ENCODE data around the gene INAFM1.
A peak's percentile ranks its signal among the peaks of the same experiment; 100 is the strongest.
"Not testable (repeated sequence)": the region's sequence is repeated elsewhere in the genome, so short reads cannot be mapped to it uniquely, and the experiment has no call there.

Gene INAFM1

DNA sequence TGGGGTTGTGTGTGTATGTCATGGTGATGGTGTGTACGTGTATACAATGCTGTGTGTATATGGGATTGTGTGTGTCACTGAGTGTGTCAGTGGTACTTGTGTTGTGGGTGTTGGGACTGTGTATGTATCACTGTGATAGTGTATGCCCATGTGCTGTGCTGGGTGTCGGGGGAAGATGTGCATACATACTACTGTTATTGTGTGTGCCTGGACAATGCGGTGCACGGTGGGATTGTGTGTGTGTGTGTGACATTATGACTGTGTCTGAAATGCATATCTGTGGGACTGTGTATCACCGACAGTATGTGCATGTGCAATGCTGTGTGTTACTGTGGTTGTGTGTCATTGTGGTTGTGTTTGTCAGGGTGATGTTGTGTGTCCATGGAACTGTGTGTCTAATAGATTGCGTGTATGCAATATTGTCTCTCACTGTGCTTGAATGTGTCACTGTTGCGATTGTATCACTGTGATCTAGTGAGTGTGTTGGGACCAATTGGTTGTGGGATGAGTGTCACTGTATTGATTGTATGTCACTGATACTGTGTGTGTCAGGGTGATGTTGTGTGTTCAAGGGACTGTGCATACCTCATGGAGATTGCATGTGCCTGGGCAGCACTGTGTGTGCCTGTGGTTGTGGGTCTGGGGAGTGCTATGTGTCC is 32.6 kb upstream of the INAFM1 start:
- DNase-seq: no peak

DNA sequence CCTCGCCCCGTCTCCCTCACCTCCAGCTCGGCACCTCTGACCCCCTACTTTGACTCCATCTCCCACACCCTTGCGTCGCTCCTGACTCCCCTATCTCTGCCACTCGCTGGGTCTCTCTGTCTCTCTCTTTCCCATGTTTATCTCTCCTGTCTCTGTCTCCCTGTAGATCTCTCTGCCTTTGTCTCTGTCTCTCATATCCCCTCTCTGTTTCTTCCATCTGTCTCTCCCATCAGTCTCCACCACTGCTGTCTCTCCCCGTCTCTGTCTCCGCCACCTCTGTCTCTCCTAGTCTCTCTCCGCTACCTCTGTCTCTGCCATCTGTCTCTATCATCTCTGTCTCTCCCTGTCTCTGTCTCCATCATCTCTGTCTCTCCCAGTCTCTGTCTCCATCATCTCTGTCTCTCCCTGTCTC is 31.3 kb upstream of the INAFM1 start:
- DNase-seq: no peak

DNA sequence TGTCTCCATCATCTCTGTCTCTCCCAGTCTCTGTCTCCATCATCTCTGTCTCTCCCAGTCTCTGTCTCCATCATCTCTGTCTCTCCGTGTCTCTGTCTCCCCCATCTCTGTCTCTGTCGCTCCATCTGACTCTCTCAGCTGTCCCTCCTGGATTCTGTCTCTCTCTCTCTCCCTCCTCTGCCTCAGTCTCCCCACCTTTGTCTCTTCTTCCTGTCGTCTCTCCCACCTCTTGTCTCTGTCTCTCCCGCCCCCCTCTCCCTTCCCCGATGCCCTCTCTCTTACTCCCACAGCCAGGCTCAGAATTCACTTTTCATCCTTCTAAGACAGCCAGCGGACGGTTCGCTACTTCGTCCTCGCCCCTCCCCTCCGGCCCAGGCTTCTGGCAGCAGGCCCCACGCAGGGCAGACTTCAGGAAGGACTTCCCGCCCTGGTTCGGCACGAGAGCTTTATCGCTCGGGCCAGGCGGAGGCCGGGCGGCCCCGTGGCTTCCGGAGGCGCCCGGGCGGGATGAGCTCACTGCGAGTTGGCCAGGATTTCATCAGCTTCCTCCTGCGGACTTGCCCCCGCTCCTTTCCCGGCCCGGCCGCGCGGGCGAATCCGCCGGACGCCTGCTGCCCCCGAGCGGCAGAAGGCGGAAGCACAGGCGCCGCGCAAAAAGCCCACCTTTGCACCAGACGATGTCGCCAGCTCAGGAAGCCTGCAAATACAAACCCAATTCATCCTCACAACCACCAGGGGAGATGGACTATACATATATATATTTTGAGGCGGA is 30.7 kb upstream of the INAFM1 start:
- DNase-seq: peak; percentile 76

DNA sequence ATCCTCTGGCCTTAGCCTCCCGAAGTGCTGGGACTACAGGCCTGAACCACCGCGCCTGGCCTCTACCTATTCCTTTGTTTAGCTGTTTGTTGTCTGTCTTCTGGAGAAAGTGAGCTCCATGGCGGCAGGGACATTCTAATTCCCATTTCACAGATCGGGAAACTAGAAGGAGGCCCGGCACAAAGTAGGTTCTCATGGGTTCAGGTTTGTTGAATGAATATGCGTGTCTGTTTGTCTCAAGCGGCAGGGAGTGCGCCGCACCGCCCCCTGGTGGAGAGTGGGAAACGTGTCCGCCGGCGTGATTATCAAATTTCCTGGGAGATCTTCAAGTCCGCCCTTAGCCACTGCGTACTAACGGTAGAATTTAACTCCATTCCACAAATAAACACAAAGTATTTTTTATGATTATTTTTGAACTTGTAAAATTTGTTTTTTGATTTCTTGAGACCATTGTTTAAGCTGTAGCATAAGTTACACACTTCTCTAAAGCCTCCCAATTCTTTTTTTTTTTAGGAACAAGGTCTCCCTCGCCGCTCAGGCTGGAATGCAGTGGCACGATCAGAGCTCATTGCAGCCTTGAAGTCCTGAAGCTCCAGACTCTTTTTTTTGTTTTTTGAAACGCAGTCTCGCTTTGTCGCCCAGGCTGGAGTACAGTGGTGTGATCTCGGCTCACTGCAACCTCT is 27.2 kb upstream of the INAFM1 start:
- no peak for DNase-seq

DNA sequence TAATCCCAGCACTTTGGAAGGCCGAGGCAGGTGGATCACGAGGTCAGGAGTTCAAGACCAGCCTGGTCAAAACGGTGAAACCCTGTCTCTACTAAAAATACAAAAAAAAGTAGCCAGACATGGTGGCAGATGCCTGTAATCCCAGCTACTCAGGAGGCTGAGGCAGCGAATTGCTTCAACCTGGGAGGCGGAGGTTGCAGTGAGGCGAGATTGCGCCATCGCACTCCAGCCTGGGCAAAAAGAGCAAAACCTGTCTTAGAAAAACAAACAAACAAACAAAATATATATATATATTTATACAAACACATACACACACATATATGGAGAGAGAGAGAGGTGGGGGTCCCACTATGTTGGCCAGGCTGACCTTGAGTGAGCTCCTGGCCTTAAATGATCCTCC is 21.7 kb upstream of the INAFM1 start:
- DNase-seq: not testable (repeated sequence)

DNA sequence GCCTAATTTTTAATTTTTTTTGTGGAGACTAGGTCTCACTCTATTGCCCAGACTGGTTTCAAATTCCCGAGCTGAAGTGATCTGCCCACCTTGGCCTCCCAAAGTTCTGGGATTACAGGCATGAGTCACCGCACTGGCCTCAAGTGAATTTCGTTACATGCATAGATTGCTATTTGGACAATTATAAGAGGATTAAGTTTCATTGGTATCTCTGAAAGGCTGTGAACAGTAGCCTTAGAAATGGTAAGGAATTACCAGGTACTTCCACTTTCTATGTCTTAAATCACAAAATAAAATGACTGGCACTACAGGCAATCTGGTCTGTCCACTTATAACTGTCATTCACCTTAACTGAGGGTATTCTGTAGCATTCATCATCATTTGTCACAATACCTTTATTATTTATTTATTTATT is 21.2 kb upstream of the INAFM1 start:
- no peak for DNase-seq

DNA sequence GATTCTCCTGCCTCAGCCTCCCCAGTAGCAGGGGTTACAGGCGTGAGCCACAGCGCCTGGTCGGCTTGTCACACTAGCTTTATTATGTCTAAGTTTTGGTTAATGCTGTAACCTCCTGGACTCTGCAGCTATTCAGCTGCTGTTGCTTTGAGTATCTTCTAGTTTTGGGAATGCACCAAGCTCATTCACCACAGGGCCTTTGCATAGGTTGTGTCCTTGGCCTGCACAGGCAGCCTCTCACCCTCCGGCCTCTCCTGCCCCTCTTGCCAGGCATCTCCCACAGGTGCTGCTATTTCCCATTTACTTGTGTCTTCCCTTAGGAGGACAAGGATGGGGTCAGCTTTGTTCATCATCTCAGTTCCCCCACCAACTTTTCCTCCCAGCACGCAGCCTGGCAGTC is 20.7 kb upstream of the INAFM1 start:
- DNase-seq: no peak

DNA sequence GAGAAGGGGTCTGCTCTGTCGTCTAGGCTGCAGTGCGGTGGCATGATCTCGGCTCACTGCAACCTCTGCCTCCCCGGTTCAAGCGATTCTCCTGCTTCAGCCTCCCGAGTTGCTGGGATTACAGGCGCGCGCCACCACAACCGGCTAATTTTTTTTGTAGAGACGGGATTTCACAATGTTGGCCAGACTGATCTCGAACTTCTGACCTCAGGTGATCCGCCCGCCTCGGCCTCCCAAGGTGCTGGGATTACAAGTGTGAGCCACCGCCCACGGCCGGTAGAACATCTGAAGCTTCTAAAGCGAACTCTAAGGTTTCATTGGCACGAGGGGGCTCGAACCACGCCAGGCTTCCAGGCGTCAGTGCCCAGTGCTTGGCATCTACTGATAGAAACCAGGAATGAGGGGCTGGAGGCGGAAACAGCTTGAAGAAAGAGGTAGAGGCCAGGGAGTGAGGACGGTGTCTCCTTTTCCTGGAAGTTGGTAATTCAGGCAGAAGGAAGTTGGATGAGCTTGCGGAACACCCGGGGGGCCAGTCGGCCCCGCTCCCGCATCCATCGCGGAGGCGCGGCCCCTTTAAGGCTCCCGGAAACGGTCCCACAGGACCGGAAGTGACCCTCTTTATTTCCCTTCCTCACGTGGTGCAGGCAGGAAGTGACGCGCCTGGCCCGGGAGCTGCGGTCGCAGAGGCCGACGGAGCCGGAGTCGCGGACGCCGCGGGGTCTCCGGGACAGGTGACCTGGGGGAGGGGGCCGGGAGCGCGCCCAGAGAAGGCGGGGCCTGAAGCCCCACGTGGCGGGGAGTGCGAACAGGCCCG is 18.6 kb upstream of the INAFM1 start, which contains the start of gene CCDC9:
Gene CCDC9 (plus strand): TSS at position 647 of the 814 bp plus-strand sequence. CDS start 1,876 bp downstream, outside the sequence.
- DNase-seq: peak; percentile 95

DNA sequence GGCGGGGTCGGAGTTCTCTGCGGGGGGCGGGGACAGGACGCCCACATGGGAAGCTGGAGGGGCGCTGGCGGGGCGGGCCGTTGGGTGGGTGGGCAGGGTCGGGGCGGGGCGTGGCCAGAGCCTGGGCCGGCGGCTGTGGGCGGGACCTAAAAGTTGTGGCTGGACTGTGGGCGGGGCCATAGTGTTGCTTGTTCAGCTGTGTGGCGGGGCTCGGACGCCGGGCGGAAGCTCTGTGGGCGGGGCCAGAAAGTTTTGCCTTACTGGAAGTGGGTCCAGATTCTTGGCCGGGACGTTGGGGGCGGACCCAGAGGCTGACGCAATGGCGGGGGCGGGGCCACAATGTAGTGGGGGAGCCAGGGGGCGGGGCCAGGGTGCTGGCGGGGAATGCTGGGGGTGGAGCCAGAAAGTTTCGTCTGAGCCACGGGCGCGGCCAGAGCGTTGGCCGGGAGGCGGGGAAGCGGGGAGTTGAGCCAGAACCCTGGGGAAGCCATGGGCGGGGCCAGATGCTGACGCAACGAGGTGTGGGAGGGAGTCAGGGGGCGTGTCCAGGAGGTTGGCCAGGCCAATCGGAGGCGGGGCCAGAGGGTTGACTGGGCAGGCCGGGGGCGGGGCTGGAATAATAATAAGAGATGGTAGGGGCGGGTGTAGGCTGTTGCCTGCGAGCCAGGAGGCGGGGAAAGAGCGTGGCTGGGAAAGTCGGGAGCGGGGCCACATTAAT is 17.8 kb upstream of the INAFM1 start:
- peak; percentile 95 for DNase-seq

DNA sequence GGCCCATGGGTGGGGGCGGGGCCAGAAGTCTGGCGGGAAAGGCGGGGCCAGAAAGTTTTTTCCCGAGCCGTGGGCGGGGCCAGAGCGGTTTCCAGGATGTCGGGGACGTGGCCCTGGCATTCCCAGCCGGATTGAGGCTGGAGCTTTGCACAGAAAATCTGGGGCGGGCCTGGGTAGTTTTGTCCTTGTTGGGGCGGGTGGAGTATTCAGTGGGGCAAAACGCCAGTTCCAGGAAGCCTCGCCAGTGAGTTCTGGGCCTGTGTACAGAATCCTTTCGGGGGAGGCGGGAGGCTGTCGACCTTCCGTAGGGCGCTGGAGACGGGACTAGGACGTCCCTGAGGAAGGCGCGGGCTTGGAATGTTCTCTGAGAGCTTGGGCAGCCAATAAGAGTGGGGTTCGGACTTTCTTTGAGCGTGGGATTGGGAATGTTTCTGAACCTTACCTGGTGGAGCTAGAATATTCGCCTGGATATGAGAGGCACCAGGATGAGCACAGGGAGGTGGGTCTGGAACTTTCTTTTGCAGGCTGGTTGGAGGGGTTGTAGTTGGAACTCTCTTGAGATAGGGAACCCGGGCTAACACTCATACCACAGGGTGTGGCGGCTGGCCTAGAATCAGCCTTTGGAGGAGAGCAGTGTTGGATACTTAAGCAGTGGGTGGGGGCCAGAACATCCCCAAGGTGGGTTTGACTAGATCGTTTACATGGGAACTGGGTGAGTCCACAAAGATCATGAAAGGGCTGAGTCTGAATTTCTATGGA is 17.1 kb upstream of the INAFM1 start:
- no peak for DNase-seq

DNA sequence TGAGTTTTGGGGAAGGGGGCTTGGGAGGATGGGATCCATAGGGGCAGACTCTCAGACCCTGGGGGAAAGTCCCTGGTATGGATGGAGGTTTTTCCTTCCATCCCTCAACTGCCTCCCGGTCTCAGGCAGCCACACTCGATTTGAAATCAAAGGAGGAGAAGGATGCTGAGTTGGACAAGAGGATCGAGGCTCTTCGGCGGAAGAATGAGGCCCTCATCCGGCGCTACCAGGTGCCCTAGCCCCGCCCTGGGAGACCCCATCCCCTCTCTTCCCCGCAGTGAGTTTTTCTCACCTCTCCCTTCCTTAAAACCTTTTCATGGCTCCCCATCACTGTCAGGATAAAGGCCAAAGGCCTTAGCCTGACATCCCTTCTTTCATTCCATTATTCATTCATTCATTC is 16.3 kb upstream of the INAFM1 start:
- no peak for DNase-seq

DNA sequence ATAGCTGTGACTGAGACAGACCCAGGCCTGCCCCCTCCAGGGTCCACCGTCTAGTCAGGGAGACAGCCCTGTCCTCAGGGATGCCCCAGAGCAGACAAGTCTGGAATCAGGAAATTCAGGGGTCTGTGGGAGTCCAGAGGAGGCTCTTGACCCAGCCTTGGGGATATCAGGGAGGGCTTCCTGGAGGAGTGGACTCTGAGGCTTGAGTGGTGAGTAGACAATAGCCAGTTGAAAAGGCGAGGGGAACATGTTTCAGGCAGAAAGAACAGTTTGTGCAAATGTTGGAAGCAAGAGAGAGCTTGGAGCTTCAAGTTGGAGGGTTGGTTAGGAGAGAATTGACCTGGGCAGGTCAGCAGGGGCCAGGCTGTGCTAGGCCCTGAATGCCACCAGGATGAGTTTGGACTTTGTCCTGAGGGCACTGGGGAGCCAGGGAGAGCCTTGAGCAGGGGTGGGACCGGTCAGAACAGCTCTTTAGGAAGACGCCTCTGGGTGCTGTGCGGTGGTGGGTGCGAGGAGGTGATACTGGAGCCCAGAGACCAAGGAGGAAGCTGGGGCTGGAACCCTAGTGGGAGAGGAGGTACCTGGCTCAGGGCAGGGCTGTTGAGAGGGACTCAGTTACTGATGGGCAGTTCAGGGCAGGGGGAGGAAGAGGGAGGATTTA is 15.7 kb upstream of the INAFM1 start:
- no peak for DNase-seq

DNA sequence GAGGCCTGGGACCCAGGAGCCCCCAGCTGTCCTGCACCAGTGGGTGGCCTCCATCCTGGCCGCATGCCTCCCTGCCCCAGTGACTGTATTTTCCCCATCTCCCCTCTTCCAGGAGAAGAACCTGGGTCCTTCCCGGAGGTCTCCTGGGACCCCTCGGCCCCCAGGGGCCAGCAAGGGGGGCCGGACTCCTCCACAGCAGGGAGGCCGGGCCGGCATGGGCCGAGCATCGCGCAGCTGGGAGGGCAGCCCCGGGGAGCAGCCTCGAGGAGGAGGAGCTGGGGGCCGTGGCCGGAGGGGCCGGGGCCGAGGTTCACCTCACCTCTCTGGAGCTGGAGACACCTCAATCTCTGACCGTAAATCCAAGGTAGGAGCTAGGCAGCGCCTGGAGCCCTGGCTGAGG is 14.2 kb upstream of the INAFM1 start:
- DNase-seq: no peak

DNA sequence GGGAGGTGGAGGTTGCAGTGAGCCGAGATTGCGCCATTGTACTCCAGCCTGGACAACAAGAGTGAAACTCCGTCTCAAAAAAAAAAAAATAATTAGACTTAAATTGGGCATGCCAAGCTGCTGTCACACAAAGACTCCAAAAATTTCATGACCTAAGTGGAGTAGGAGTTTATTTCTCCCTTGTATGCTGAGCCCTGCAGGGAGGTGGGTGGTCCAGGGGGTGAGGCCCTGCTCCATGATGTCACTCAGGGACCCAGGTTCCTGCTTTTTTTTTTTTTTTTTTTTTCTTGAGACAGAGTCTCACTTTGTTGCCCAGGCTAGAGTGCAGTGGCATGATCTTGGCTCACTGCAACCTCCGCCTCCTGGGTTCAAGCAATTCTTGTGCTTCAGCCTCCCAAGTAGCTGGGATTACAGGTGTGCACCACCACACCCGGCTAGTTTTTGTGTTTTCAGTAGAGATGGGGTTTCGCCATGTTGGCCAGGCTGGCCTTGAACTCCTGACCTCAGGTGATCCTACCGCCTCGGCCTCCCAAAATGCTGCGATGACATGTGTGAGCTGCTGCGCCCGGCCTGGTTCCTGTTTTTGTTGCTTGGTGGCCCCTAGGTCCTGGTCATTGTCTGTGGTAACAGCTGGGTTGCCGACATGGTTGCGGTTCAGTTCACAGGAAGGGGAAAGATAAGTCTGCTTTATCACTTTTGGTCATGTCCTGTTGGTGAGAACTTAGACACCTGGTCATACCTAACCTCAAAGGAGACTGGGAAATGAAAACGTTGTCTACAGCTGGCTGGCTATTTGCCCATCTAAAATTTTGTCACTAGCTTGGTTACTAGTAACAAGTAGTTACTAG is 12.5 kb upstream of the INAFM1 start:
- DNase-seq: not testable (repeated sequence)

DNA sequence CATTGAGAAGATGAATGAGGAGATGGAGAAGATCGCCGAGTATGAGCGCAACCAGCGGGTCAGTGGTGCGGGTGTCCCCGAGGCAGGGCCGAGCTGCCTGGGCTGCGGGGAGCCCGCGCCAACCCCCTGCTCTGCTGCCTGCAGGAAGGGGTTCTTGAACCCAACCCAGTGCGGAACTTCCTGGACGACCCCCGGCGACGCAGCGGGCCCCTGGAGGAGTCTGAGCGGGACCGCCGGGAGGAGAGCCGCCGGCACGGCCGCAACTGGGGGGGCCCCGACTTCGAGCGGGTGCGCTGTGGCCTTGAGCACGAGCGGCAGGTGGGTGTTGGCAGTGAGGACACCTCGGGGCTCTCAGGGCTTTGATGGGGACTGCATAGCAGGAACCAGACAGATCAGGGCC is 10.1 kb upstream of the INAFM1 start:
- DNase-seq: no peak

DNA sequence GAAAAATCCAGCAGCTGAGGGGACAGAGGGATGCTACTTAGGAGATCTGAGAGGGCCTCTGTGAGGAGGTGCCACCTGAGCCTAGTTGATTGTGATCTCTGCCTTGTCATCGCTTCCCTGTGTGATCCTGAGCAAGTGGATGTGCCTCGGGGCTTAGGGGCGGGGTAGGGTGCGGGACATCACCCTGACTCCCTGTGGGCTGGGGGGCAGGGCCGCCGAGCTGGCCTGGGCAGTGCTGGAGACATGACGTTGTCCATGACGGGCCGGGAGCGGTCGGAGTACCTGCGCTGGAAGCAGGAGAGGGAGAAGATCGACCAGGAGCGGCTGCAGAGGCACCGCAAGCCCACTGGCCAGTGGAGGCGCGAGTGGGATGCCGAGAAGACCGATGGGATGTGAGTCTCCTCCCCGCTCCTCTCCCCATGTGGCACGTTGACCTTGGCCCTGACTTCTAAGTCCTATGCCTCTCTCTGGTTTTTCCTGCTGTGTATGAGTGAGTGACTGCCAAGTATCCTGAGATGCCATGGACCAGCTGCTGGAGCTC is 8.2 kb upstream of the INAFM1 start:
- DNase-seq: no peak

DNA sequence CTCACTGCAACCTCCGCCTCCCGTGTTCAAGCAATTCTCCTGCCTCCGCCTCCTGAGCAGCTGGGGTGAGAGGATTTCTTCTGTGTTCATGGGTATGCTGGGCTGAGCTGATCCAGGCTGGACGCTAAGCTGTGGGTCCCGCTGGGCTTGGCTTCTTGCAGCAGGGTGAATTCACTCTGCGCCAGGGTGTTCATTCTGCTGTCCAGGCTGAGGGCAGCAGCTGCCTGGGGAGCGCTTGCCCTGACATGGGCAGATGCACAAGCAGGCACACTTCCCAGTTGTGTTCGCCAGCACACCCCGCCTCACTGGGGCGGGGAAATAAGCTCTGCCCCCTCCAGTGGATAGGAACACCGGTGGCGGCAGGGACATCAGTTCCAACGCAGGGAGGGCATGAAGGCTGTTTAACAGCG is 7.3 kb upstream of the INAFM1 start:
- DNase-seq: no peak

DNA sequence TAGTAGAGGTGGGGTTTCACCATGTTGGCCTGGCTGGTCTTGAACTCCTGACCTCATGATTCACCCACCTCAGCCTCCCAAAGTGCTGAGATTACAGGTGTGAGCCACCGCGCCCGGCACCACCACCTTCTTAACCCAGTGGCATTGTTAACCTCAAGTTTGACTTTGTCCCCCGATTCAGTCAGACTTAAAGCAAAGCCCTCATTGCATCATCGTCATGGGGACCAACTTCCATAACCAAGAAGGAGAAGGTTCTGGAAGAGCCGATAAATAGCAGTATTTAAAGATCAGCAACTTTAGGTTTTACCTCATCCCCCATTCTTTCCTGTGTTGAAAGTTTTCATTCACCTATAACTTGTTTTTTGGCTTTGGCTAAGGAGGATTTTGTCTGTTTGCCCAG is 6.7 kb upstream of the INAFM1 start:
- no peak for DNase-seq

DNA sequence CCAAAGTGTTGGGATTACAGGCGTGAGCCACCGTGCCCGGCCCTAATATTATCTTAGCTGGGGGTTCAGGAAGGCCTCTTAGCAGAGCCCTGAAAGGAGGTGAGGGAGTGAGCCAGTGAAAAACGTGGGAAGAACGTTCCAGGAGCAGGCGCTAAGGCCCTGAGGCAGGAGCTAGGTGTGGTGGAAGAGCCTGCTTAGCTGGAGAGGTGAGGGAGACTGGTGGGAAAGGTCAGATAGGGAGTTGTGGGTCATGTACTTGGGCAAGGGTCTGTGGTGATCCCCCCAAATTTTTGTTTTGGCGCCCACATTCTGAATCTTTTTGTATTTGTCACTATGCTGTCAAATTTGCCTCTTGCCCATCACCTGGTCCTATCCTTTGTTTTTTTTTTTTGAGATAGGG is 5.1 kb upstream of the INAFM1 start:
- DNase-seq: no peak

DNA sequence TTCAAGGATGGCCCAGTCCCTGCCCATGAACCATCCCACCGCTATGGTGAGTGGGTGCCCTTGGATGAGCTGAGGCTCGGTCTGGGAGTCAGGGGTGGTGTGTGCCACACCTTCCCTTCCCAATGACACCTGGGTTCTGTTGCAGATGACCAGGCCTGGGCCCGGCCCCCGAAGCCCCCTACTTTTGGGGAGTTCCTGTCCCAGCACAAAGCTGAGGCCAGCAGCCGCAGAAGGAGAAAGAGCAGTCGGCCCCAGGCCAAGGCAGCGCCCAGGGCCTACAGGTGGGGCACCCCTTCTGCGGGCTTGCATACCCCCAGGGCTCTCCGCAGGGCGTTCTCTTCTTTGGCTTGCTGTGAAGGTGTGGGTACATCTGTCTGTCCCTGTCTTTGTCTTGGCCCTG is 4.3 kb upstream of the INAFM1 start:
- no peak for DNase-seq

All from DMS79 (cell line).